Omental fat pad (tissue), 4 donors: Measurements from ENCODE around the gene HMOX1. TPM values are rescaled to one million over a fixed set of nuclear protein-coding genes. Genes with fewer than 3 reads are reported as not detected.

Source experiments
- ATAC-seq: fragments of 150-250 bp; one replicate; pipeline ENCODE4 v1.9.1; 2016; ENCODE audit warnings: mild to moderate bottlenecking, moderate library complexity; ENCODE audit not compliant: low FRiP score
- DNase-seq: peaks from one replicate; pipeline ENCODE4 v3.0.0-alpha.2; 2019; ENCODE audit warnings: low spot score
- CTCF ChIP-seq, 3 donors: fragments of 450-650 bp; IDR thresholded peaks; one replicate each; pipeline ENCODE4 v1.5.1; 2016 to 2017; ENCODE audit warnings: antibody characterized with exemption in 3 of 3, mild to moderate bottlenecking in 3 of 3, moderate library complexity in 2 of 3
- total RNA-seq, 4 donors: library from RNA; depleted of rRNA; stranded (reverse); fragments of >200 nt; gene quantifications; one replicate each; pipeline ENCODE4 v1.1.0, GENCODE V29; 2016

HMOX1 gene
- total RNA-seq, 4 donors from 2014 or later: 32.8 to 625 (median 159) TPM

GRCh38 chr22:35413624-35414023 is 32.7 kb downstream of the HMOX1 start:
- DNase-seq (no peak), ATAC-seq (no peak)
- no peak for TF ChIP-seq CTCF (IDR thresholded peaks at IDR 0.05)

- ATAC-seq (no peak), DNase-seq (no peak)
- TF ChIP-seq CTCF (IDR thresholded peaks at IDR 0.05): no peak
Measured at GRCh38 chr22:35417606-35418005, 36.7 kb downstream of the HMOX1 start.

- TF ChIP-seq CTCF (IDR thresholded peaks at IDR 0.05): no peak
- ATAC-seq (no peak), DNase-seq (no peak)
Measured at GRCh38 chr22:35418088-35418487, 37.2 kb downstream of the HMOX1 start.

GRCh38 chr22:35418731-35419130 is 37.8 kb downstream of the HMOX1 start:
- no peak for TF ChIP-seq CTCF (IDR thresholded peaks at IDR 0.05)
- no peak for DNase-seq
- no peak for ATAC-seq

- ATAC-seq (no peak), DNase-seq (no peak)
- no peak for TF ChIP-seq CTCF (IDR thresholded peaks at IDR 0.05)
Measured at GRCh38 chr22:35419756-35420155, 38.9 kb downstream of the HMOX1 start.

GRCh38 chr22:35421121-35421520 is 40.2 kb downstream of the HMOX1 start:
- no peak for TF ChIP-seq CTCF (IDR thresholded peaks at IDR 0.05)
- ATAC-seq (no peak), DNase-seq (no peak)

GRCh38 chr22:35422145-35422544 is 41.2 kb downstream of the HMOX1 start:
- ATAC-seq (peak; percentile 24), DNase-seq (no peak)
- TF ChIP-seq CTCF (IDR thresholded peaks at IDR 0.05): no peak
